Sciatic nerve (tissue), 2 donors: Measurements from ENCODE around the gene HOXA5. TPM values are rescaled to one million over a fixed set of nuclear protein-coding genes. Genes with fewer than 3 reads are reported as not detected.
A peak's percentile ranks its signal among the peaks of the same experiment; 100 is the strongest.

Experiments used
- ATAC-seq: fragments of 200-7000 bp; cut with Tn5 transposase; one replicate; pipeline ENCODE4 v1.9.1; 2020; ENCODE audit warnings: mild to moderate bottlenecking, moderate library complexity
- DNase-seq: peaks from one replicate; pipeline ENCODE4 v3.0.0-alpha.2; 2020; ENCODE audit warnings: low spot score
- intact Hi-C: fragments of 100-400 bp; cut with DNase I; formaldehyde crosslinking; loops from one replicate; pipeline ENCODE4 v1.14.2; 2022
- total RNA-seq: library from RNA; stranded (reverse); fragmentation: NEBNext Ultra II Directional; extraction: Animal tissue kit (Norgen Biotek cat#: 25700); gene quantifications from one replicate; pipeline ENCODE4 v1.2.1, GENCODE V29; 2021
- donor health status: DM: no; HTN: no; CAD: no.
- donor health status: DM: no; HTN: no; CAD: no.

Gene HOXA5
- total RNA-seq, 1 donor from 2014 or later, result 20.1 TPM

DNA sequence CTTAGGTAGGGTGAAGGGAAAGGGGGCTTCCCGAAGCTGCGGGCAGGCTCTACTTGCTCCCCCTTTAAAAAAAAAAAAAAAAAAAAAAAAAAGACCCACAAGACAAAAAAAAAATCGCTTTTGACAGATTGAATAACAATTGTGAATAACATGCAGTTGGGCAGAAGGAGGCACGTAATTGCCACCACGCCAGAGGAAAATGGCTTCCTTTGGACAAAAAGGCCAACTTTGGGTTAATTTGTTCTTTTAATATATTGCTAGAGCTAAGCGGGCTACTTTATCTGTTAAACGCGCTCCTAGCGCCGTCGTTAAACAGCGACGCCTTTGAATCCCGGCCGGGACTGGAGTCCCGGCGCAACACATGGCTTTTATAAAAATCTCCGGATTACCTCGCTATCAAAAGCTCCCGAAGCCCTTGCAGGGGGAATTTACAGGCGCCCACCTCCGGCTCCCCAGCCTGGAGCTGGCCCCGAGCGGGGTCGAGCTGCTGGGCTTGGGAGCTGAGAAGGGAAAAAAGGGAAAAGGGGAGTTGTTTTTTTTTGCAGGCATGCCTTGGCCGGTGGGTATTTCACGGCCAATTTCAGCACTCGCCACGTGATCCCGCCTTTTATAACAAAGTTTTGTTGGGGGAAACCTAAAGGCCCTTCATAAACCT lies 40.3 kb upstream of the HOXA5 start:
- ATAC-seq (no peak), DNase-seq (peak; percentile 62)
- intact Hi-C loops, result no loop called here

DNA sequence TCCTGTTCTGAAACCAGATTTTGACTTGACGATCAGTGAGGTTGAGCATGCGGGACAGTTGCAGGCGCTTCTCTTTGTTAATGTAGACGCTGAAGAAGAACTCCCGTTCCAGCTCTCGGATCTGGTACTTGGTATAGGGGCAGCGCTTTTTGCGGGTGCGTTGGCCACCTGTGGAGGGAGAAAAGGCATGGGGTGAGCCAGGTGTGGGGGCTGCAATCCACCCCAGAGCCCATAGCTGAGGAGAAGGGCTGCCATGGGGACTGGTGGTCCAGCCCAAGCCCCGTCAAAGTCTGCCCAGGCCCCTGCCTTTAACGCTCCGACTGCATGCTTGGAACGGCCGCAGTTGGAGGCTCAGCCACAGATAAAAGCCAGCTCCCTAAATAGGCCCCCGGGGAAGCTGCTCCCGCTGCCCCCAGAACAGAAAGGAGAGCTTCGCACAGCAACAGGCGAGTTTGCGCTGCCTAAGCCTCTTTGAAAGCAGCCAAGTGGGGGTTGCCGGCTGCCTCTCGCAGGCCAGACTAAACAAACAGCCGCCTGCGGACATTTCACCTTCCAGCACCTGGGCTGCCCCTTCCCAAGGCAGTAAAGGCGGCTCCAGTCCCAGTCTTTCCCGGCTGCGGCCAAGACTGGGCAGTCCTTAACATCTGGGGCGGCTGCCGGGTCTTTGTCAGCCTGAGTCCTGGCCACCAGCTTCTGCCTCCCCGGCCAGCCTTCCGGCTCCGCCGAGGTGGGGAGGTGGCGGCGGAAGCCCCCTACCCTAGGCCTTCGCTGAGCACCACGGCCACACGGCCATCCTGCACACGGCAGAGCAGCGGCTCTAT lies 39.6 kb upstream of the HOXA5 start:
- DNase-seq (peak; percentile 62), ATAC-seq (no peak)
- intact Hi-C loops, result no loop called here

- intact Hi-C loops, result no loop called here
- ATAC-seq, result no peak
- peak; percentile 54 for DNase-seq
Measured at GRCh38 chr7:27182285-27182841, 38.9 kb upstream of the HOXA5 start.

DNA sequence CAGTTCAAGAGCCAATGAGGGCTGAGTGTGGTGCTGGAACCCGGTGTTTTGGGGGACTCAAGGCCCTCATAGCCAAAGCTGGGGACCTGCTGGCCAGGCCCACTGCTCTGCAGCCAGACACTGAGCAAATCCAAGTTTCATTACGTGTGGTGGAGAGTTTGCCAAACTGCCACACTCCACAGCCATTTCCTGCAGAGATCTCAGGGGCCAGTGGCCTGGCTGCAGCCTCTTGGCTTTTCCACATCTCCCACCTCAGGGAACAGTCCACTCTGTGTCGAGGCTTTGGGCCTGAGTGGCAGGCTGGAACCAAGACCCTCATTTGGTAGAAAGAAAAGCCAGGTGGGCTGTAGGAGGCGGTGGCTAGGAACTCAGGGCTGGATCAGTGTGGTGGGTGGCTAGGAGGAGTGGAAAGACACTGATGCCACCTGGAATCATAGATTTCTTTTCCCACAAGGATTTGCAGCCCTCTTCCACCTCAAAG lies 38.4 kb upstream of the HOXA5 start:
- ATAC-seq, result no peak
- peak; percentile 52 for DNase-seq
- intact Hi-C loops, result no loop called here

DNA sequence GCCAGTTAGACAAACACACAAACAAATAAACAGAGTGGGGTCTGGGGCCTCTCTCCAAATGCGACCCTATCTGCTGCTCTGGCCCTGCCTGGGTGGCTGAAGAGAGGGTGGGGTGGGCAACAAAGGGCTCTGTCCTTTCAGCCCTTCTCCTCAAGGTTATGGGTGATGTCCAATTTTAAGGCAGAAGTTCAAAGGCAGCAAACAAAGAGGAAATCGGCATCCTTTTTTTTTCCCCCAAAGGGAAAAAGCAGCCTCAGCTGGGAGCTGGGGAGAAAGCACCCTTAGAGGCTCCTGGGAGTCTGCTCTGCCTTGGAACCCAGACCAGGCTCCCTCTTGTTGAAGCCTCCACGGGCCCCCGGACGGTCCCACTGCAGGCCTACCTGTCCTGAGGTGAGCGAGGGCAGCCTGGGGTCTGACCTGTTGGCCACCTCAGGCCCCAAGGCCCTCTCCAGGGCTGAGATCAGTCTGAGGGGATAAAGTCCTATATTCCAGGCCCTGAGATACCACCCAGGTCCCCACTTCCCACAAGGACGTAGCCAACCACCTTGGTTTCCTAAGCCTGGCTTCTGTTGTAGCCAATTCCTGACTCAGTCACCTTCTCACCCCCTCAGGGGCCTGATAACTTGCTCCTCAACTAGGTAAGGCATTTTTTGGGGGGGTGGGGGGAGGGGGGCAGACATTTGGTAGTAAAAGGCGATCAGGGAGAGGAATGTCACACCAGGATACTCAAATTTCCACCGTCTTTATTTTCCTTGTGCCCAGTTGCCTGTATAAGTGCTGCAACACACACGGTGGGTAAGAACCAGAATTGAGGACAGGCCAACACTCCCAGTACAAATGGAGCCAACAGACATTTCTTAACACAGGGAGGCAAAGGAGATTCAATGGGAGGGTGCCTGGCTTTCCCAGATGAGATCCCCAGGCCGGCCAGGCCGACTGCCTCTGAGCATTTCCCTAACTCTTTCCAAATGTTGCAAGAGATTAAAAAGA lies 37.2 kb upstream of the HOXA5 start:
- intact Hi-C loops, result no loop called here
- no peak for ATAC-seq
- peak; percentile 56 for DNase-seq

- peak; percentile 80 for ATAC-seq
- DNase-seq, result peak; percentile 89
- intact Hi-C loops, result no loop called here
Measured at GRCh38 chr7:27179503-27180430, 36.3 kb upstream of the HOXA5 start.

GRCh38 chr7:27179030-27179429 lies 35.5 kb upstream of the HOXA5 start:
- DNase-seq (peak; percentile 56), ATAC-seq (no peak)
- intact Hi-C loops, result no loop called here

GRCh38 chr7:27178366-27178765 lies 34.9 kb upstream of the HOXA5 start:
- ATAC-seq (peak; percentile 27), DNase-seq (peak; percentile 54)
- intact Hi-C loops, result no loop called here

- DNase-seq (no peak), ATAC-seq (no peak)
- intact Hi-C loops, result no loop called here
Measured at GRCh38 chr7:27177795-27178320, 34.4 kb upstream of the HOXA5 start.

DNA sequence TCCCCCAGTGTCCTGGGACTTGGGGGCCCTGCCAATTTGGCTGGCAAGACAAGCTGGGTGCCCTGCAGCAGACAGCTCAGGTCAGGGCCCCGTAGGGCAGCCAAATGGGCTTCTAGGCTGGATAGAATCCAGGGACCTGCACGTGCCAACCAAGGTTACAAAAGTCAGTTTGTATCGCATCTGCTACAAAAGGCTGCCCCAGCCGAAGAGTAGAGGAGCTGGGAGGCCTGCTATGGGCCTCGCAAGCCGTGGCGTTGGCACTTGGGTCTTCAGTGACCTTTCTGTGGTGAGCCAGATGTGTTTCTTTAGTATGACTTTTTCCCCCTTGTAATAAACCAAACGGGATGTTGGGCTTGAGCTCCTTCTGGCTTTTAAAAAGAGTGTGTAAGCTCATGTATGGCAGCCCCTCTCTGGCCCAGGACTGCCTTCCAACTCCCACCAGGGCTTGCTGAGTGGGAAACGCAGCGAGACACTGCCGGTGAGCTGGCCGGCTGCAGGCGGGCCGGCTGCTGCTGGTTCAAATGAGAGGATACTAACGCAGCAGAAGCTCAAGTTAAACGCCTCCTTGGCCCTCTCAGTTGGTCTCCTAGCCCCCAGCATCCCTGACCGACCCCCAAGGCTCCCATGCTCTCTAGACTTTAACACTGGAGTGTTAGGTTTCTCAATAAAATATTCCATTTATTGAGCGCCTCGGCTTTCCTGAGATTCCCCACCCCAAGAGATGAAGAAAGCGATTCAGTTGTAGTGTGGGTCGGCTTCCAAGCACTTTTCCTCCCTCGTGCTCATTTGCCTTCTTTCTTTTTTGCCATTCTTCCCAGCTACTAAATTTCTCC lies 33.7 kb upstream of the HOXA5 start:
- intact Hi-C loops, result no loop called here
- ATAC-seq (no peak), DNase-seq (peak; percentile 57)

- intact Hi-C loops, result no loop called here
- DNase-seq, result no peak
- ATAC-seq, result no peak
Measured at GRCh38 chr7:27176524-27176845, 33.0 kb upstream of the HOXA5 start.

GRCh38 chr7:27175626-27176523 lies 32.4 kb upstream of the HOXA5 start:
- DNase-seq, result peak; percentile 64
- intact Hi-C loops, result no loop called here
- ATAC-seq, result no peak

- intact Hi-C loops, result no loop called here
- ATAC-seq (peak; percentile 2), DNase-seq (peak; percentile 51)
Measured at GRCh38 chr7:27174874-27175625, 31.6 kb upstream of the HOXA5 start.

GRCh38 chr7:27173956-27174873 lies 30.7 kb upstream of the HOXA5 start, which contains the start of gene HOXA10:
HOXA10 (minus strand) TSS chr7:27174320; CDS start chr7:27174306, 14 bp downstream.
- ATAC-seq, result peak; percentile 31
- intact Hi-C loops, result no loop called here
- DNase-seq, result peak; percentile 83
